Spleen (tissue), 7 donors: ENCODE results near the gene TRABD2B.

Experiments
- CTCF ChIP-seq, 11 experiments: fragments of 200-600 bp in 7 of 11; fragments of 450-650 bp in 4 of 11; sonication (generic) in 4 of 11; IDR thresholded peaks in 8 of 11; conservative IDR thresholded peaks in 3 of 11; 1 replicate in 7 of 11; 2 replicates in 4 of 11; pipeline versions ENCODE4 v1.4.0 to v1.8.0; 2016 to 2021; ENCODE audit warnings: antibody characterized with exemption in 11 of 11, inconsistent platforms in 4 of 11, mild to moderate bottlenecking in 1 of 11
- POLR2AphosphoS5 ChIP-seq, 3 donors: sonication (generic); formaldehyde crosslinking; IDR thresholded peaks; one replicate each; pipeline ENCODE4 v1.5.1; 2017; ENCODE audit warnings: antibody characterized with exemption in 3 of 3
- donor health status: DM: no; HTN: no; CAD: no; lungs with moderate emphysema.
- donor health status: DM: no; HTN: no; CAD: no.
- donor health status: DM: no; HTN: no; CAD: no.

GRCh38 chr1:47805921-47806361, 191.2 kb downstream of the TRABD2B start:
- TF ChIP-seq CTCF (IDR thresholded peaks at IDR 0.05 in 8 of 11, conservative IDR thresholded peaks at IDR 0.05 in 3 of 11) (no peak), POLR2AphosphoS5 (IDR thresholded peaks at IDR 0.05) (no peak)
